Progenitor cell of endocrine pancreas (in vitro differentiated cells): ENCODE measurements around the gene SQSTM1. TPM values are rescaled to one million over a fixed set of nuclear protein-coding genes. Genes with fewer than 3 reads are reported as not detected.

ENCODE experiments used
- DNase-seq: peaks from one replicate; pipeline ENCODE4 v3.0.0; 2021; ENCODE audit warnings: low spot score; ENCODE audit not compliant: unreplicated experiment
- H3K27ac Mint-ChIP-seq: 2 replicates; pipeline ENCODE4 v1.8.0; 2021; ENCODE audit warnings: mild to moderate bottlenecking, moderate library complexity, mixed read lengths
- H3K27me3 Mint-ChIP-seq: 2 replicates; pipeline ENCODE4 v1.8.0; 2021; ENCODE audit warnings: mixed read lengths
- H3K36me3 Mint-ChIP-seq: 2 replicates; pipeline ENCODE4 v1.8.0; 2022; ENCODE audit warnings: mixed read lengths; ENCODE audit not compliant: insufficient read depth
- H3K4me1 Mint-ChIP-seq: 2 replicates; pipeline ENCODE4 v1.8.0; 2021; ENCODE audit warnings: low read depth, mixed read lengths
- H3K4me3 Mint-ChIP-seq: 2 replicates; pipeline ENCODE4 v1.8.0; 2021; ENCODE audit warnings: low read depth, mild to moderate bottlenecking, moderate library complexity, mixed read lengths
- H3K9me3 Mint-ChIP-seq: 2 replicates; pipeline ENCODE4 v1.8.0; 2021; ENCODE audit warnings: low read depth, mixed read lengths
- total RNA-seq: library from RNA; stranded (reverse); gene quantifications from 2 replicates; pipeline ENCODE4 v1.2.1, GENCODE V29; 2021
- TF ChIP-seq, protein P1 (sequence below): fragments of 200-600 bp; sonication (generic); IDR thresholded peaks from one replicate; pipeline ENCODE4 v1.5.0; 2021; ENCODE audit warnings: antibody characterized with exemption, mild to moderate bottlenecking; ENCODE audit not compliant: unreplicated experiment

The SQSTM1 gene
- total RNA-seq, 1 donor from 2014 or later = 113 TPM

GRCh38 chr5:179872055-179872827, 51.5 kb downstream of the SQSTM1 start:
- H3K4me1 Mint-ChIP-seq = no peaks in the 10 kb centered on the region
- TF ChIP-seq, protein P1, sequence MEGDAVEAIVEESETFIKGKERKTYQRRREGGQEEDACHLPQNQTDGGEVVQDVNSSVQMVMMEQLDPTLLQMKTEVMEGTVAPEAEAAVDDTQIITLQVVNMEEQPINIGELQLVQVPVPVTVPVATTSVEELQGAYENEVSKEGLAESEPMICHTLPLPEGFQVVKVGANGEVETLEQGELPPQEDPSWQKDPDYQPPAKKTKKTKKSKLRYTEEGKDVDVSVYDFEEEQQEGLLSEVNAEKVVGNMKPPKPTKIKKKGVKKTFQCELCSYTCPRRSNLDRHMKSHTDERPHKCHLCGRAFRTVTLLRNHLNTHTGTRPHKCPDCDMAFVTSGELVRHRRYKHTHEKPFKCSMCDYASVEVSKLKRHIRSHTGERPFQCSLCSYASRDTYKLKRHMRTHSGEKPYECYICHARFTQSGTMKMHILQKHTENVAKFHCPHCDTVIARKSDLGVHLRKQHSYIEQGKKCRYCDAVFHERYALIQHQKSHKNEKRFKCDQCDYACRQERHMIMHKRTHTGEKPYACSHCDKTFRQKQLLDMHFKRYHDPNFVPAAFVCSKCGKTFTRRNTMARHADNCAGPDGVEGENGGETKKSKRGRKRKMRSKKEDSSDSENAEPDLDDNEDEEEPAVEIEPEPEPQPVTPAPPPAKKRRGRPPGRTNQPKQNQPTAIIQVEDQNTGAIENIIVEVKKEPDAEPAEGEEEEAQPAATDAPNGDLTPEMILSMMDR = no peak
- no peak for DNase-seq
- peaks cover 16% of the 10 kb centered on the region for H3K36me3 Mint-ChIP-seq
- no peak overlapping the region for H3K27ac Mint-ChIP-seq
- H3K4me3 Mint-ChIP-seq = no peak overlapping the region
- no peaks in the 10 kb centered on the region for H3K27me3 Mint-ChIP-seq
- H3K9me3 Mint-ChIP-seq = no peaks in the 10 kb centered on the region

GRCh38 chr5:179872828-179873575, 52.3 kb downstream of the SQSTM1 start:
- no peak for DNase-seq
- Mint-ChIP-seq H3K27ac (no peak overlapping the region), H3K4me1 (no peaks in the 10 kb centered on the region), H3K27me3 (no peaks in the 10 kb centered on the region), H3K36me3 (peaks cover 18% of the 10 kb centered on the region), H3K4me3 (no peak overlapping the region), H3K9me3 (no peaks in the 10 kb centered on the region)
- TF ChIP-seq, protein P1 = no peak

- Mint-ChIP-seq H3K27ac (no peak overlapping the region), H3K9me3 (no peaks in the 10 kb centered on the region), H3K4me1 (no peaks in the 10 kb centered on the region), H3K4me3 (no peak overlapping the region), H3K36me3 (peaks cover 16% of the 10 kb centered on the region), H3K27me3 (no peaks in the 10 kb centered on the region)
- DNase-seq = no peak
- TF ChIP-seq, protein P1 = no peak
These were observed 52.9 kb downstream of the SQSTM1 start for GRCh38 chr5:179873588-179874110.

DNA sequence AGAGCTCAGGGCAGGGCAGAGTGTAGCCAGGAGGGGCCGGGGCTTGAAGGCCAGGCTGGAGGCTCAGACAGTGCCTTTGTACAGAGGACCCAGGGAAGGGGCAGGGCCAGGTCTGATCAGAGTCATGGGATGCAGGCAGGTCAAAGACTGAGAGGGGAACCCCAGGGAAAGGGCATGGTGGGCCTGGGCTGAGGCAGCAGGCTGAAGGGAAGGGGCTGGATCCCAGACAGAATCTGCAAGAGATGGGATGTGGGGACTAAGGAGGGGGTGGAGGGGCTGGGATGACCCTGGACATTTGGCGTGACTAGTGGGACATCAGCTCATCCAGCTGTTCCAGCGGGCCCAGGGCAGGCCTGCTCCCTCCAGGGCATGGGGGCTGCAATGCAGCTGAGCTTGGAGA, 53.4 kb downstream of the SQSTM1 start:
- TF ChIP-seq, protein P1 = no peak
- Mint-ChIP-seq H3K4me3 (no peak overlapping the region), H3K36me3 (peaks cover 14% of the 10 kb centered on the region), H3K27me3 (no peaks in the 10 kb centered on the region), H3K9me3 (no peaks in the 10 kb centered on the region), H3K4me1 (no peaks in the 10 kb centered on the region), H3K27ac (no peak overlapping the region)
- DNase-seq = no peak

DNA sequence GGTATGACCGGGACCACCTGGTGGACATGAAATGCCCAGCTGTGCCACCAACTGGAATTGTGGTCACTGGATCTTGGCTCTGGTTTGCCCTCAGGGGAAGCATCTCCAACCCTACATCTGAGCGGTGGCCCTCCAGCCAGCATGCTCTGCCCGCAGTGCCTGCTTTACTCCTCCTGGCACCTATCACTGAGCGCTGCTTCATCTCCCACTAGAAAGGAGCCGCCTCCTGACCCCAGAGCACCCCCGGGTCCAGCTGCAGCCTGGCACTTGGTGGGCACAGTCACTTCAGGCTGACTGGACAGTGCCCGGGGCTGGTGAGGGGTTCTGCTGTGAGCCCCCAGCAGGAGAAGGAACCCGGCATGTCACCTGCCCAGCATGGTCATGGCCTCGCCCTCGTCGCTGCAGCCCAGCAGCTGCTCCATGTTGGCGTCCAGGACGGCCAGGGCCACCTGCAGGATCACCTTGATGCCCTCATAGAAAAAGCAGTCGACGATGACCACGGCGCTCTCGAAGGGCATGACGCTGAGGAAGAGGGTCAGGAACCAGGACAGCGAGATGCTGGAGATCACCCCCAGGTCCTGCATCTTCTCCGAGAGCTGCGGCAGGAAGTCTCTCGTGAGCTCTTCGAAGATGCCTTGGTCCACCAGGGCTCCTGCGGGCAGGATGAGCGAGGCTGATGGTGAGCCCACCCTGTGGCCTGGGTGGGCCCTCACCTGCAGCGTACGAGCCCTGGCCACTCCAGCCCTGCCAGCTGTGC, 54.0 kb downstream of the SQSTM1 start:
- H3K4me3 Mint-ChIP-seq = no peak overlapping the region
- H3K36me3 Mint-ChIP-seq = peaks cover 14% of the 10 kb centered on the region
- no peaks in the 10 kb centered on the region for H3K4me1 Mint-ChIP-seq
- no peaks in the 10 kb centered on the region for H3K9me3 Mint-ChIP-seq
- DNase-seq = no peak
- H3K27ac Mint-ChIP-seq = no peak overlapping the region
- TF ChIP-seq, protein P1 = no peak
- H3K27me3 Mint-ChIP-seq = no peaks in the 10 kb centered on the region
